ENCODE results near the gene ZFHX3. TPM values are rescaled to one million over a fixed set of nuclear protein-coding genes. Genes with fewer than 3 reads are reported as not detected.

Gene ZFHX3
- polyA plus RNA-seq, 1 donor from 2014 or later, result 26.4 TPM

DNA sequence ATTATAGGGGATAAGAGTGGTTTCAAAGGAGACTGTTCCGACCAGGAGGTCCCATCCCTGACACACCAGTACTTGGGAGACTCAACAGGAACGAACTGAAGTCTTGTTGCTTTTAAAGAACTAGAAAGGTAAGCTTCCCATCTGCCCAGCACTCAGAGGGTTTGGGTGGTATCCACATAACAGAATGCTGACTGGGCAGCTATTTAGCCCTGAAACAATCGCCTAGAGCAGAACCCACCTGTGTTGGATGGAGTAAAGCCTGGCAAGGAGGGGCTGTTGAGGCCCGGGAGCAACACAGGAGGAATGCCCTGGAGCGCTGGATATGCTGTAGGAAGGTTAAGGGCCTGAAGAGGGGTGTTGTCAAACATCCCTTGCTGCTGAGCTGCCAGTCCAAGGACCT, 254.9 kb downstream of the ZFHX3 start:
- Histone ChIP-seq H3K27ac (ENCODE audit: low read length) (no peak overlapping the region), H3K9me2 (ENCODE audit: insufficient read depth, low read length) (no peaks in the 10 kb centered on the region), H3K9ac (ENCODE audit: low read length) (no peak overlapping the region), H3K27me3 (ENCODE audit: insufficient read depth, low read depth, low read length) (no peaks in the 10 kb centered on the region), H3K4me2 (ENCODE audit: low read length) (no peak overlapping the region), H3F3A (ENCODE audit: insufficient read depth, low read length, poor library complexity, severe bottlenecking) (no peaks in the 10 kb centered on the region), H3K79me2 (replicated peaks; ENCODE audit: insufficient read depth, low read length) (peaks cover 70% of the 10 kb centered on the region), H2AFZ (ENCODE audit: low read depth, low read length) (no peak overlapping the region), H3K9me3 (ENCODE audit: low read length) (no peaks in the 10 kb centered on the region), H3K4me3 (ENCODE audit: low read length) (no peak overlapping the region), H3K36me3 (ENCODE audit: insufficient read depth, low read length) (peaks cover 58% of the 10 kb centered on the region), H4K20me1 (ENCODE audit: insufficient read depth) (no peaks in the 10 kb centered on the region)
- TF ChIP-seq TAF1 (IDR thresholded peaks at IDR 0.05; ENCODE audit: low read depth) (no peak), EP300 (conservative IDR thresholded peaks at IDR 0.05; ENCODE audit: poor library complexity, severe bottlenecking) (no peak), SMC3 (conservative IDR thresholded peaks at IDR 0.05; ENCODE audit: poor library complexity) (no peak), POLR2AphosphoS5 (IDR thresholded peaks at IDR 0.05) (no peak), EZH2 (IDR thresholded peaks at IDR 0.05; ENCODE audit: borderline replicate concordance, insufficient read depth, low read length, poor library complexity, severe bottlenecking) (no peak), RAD21 (conservative IDR thresholded peaks at IDR 0.05) (no peak), MXI1 (conservative IDR thresholded peaks at IDR 0.05; ENCODE audit: poor library complexity, severe bottlenecking) (no peak)
- TF ChIP-seq, protein P1, sequence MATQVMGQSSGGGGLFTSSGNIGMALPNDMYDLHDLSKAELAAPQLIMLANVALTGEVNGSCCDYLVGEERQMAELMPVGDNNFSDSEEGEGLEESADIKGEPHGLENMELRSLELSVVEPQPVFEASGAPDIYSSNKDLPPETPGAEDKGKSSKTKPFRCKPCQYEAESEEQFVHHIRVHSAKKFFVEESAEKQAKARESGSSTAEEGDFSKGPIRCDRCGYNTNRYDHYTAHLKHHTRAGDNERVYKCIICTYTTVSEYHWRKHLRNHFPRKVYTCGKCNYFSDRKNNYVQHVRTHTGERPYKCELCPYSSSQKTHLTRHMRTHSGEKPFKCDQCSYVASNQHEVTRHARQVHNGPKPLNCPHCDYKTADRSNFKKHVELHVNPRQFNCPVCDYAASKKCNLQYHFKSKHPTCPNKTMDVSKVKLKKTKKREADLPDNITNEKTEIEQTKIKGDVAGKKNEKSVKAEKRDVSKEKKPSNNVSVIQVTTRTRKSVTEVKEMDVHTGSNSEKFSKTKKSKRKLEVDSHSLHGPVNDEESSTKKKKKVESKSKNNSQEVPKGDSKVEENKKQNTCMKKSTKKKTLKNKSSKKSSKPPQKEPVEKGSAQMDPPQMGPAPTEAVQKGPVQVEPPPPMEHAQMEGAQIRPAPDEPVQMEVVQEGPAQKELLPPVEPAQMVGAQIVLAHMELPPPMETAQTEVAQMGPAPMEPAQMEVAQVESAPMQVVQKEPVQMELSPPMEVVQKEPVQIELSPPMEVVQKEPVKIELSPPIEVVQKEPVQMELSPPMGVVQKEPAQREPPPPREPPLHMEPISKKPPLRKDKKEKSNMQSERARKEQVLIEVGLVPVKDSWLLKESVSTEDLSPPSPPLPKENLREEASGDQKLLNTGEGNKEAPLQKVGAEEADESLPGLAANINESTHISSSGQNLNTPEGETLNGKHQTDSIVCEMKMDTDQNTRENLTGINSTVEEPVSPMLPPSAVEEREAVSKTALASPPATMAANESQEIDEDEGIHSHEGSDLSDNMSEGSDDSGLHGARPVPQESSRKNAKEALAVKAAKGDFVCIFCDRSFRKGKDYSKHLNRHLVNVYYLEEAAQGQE (IDR thresholded peaks at IDR 0.05; ENCODE audit: borderline replicate concordance), result no peak
- TF ChIP-seq, protein P2, sequence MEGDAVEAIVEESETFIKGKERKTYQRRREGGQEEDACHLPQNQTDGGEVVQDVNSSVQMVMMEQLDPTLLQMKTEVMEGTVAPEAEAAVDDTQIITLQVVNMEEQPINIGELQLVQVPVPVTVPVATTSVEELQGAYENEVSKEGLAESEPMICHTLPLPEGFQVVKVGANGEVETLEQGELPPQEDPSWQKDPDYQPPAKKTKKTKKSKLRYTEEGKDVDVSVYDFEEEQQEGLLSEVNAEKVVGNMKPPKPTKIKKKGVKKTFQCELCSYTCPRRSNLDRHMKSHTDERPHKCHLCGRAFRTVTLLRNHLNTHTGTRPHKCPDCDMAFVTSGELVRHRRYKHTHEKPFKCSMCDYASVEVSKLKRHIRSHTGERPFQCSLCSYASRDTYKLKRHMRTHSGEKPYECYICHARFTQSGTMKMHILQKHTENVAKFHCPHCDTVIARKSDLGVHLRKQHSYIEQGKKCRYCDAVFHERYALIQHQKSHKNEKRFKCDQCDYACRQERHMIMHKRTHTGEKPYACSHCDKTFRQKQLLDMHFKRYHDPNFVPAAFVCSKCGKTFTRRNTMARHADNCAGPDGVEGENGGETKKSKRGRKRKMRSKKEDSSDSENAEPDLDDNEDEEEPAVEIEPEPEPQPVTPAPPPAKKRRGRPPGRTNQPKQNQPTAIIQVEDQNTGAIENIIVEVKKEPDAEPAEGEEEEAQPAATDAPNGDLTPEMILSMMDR (IDR thresholded peaks at IDR 0.05; ENCODE audit: poor library complexity, severe bottlenecking), result no peak

DNA sequence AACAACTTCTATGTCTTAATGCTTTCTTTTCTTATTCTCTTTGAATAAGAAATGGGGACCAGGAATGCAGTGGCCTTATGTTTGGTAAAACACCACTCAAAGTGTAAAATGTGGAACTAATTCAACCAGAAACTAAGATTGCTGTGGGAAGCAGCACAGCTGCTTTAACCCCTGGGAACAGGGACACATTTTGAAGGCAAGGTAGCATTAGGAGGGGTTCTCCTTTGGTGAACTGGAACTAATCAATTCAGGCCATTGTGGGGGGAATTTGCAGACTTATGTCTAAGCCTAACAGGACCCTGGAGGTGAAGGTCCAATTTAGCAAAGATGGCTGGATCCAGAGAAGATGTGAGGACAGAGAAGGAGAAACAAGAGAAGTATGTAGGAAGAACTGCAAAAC, 256.1 kb downstream of the ZFHX3 start:
- H3K4me2 ChIP-seq (ENCODE audit: low read length), result no peak overlapping the region
- peaks cover 58% of the 10 kb centered on the region for H3K36me3 ChIP-seq (ENCODE audit: insufficient read depth, low read length)
- peaks cover 76% of the 10 kb centered on the region for H3K79me2 ChIP-seq (replicated peaks; ENCODE audit: insufficient read depth, low read length)
- TF ChIP-seq POLR2AphosphoS5 (IDR thresholded peaks at IDR 0.05), result no peak
- no peak for TF ChIP-seq MXI1 (conservative IDR thresholded peaks at IDR 0.05; ENCODE audit: poor library complexity, severe bottlenecking)
- no peak for TF ChIP-seq EZH2 (IDR thresholded peaks at IDR 0.05; ENCODE audit: borderline replicate concordance, insufficient read depth, low read length, poor library complexity, severe bottlenecking)
- no peak for TF ChIP-seq SMC3 (conservative IDR thresholded peaks at IDR 0.05; ENCODE audit: poor library complexity)
- no peak for TF ChIP-seq TAF1 (IDR thresholded peaks at IDR 0.05; ENCODE audit: low read depth)
- TF ChIP-seq, protein P2 (IDR thresholded peaks at IDR 0.05; ENCODE audit: poor library complexity, severe bottlenecking), result no peak
- TF ChIP-seq EP300 (conservative IDR thresholded peaks at IDR 0.05; ENCODE audit: poor library complexity, severe bottlenecking), result no peak
- TF ChIP-seq RAD21 (conservative IDR thresholded peaks at IDR 0.05), result no peak
- TF ChIP-seq, protein P1 (IDR thresholded peaks at IDR 0.05; ENCODE audit: borderline replicate concordance), result no peak
- H3K27me3 ChIP-seq (ENCODE audit: insufficient read depth, low read depth, low read length), result no peaks in the 10 kb centered on the region
- no peak overlapping the region for H3K4me3 ChIP-seq (ENCODE audit: low read length)
- no peak overlapping the region for H2AFZ ChIP-seq (ENCODE audit: low read depth, low read length)
- H3K9me3 ChIP-seq (ENCODE audit: low read length), result no peaks in the 10 kb centered on the region
- no peak overlapping the region for H3K27ac ChIP-seq (ENCODE audit: low read length)
- H3K9me2 ChIP-seq (ENCODE audit: insufficient read depth, low read length), result no peaks in the 10 kb centered on the region
- no peaks in the 10 kb centered on the region for H3F3A ChIP-seq (ENCODE audit: insufficient read depth, low read length, poor library complexity, severe bottlenecking)
- H3K9ac ChIP-seq (ENCODE audit: low read length), result no peak overlapping the region
- H4K20me1 ChIP-seq (ENCODE audit: insufficient read depth), result no peaks in the 10 kb centered on the region

Data from neural cell (in vitro differentiated cells).